ENCODE results near the gene B3GALT5. TPM values are rescaled to one million over a fixed set of nuclear protein-coding genes. Genes with fewer than 3 reads are reported as not detected.
"Not testable (repeated sequence)": the region's sequence is repeated elsewhere in the genome, so short reads cannot be mapped to it uniquely, and the experiment has no call there.

B3GALT5 gene
- total RNA-seq, 1 donor from 2014 or later: under 0.01 TPM

DNA sequence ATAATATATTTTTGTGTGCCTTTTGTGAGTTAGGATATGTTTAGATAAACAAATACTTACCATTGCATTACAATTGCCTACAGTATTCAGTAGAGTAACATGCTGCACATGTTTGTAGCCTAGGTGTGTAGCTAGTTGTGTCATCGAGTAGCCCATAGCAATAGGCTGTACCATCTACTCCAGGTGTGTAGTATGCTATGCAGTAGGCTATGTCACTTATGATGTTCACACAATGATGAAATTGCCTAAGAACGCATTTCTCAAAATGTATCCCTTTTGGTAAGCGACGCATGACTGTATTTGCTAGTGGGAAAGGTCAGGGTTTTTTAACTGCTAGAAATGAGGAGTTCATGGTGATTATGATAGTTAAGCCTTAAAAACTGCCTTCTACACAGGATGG is 30.0 kb upstream of the B3GALT5 start:
- H3K27me3 ChIP-seq (ENCODE audit: control insufficient read depth in 3 of 3, insufficient read depth in 3 of 3, low read length in 3 of 3): no peaks in the 10 kb centered on the region
- no peak overlapping the region for H3K9ac ChIP-seq (ENCODE audit: low read depth in 1 of 3, low read length in 3 of 3)
- H3K9me3 ChIP-seq (ENCODE audit: control insufficient read depth in 3 of 3, low read length in 3 of 3): no peaks in the 10 kb centered on the region
- no peak overlapping the region for H3K27ac ChIP-seq (ENCODE audit: low read depth, low read length)
- no peak overlapping the region for H3K4me3 ChIP-seq (ENCODE audit: low read length in 3 of 3)
- no peaks in the 10 kb centered on the region for H3K36me3 ChIP-seq (ENCODE audit: control insufficient read depth in 3 of 3, insufficient read depth in 3 of 3, low read length in 3 of 3)
- H3K4me1 ChIP-seq (ENCODE audit: control insufficient read depth in 3 of 3, insufficient read depth in 3 of 3, low read length in 3 of 3): no peaks in the 10 kb centered on the region

DNA sequence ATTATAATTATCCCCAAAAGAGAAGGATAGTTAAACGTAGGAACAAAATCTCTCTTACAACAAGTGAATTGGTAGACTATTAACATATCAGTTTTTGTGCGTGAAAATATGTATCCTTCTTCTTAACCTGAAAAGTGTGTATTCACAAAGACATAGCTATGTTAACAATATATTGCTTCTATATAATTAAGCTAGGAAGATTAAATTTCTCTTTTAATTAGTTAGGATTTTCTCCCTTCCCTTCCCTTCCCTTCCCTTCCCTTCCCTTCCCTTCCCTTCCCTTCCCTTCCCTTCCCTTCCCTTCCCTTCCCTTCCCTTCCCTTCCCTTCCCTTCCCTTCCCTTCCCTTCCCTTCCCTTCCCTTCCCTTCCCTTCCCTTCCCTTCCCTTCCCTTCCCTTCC is 29.2 kb upstream of the B3GALT5 start:
- H3K4me3 ChIP-seq (ENCODE audit: low read length in 3 of 3); H3K27ac ChIP-seq (ENCODE audit: low read depth, low read length); H3K9ac ChIP-seq (ENCODE audit: low read depth in 1 of 3, low read length in 3 of 3); H3K36me3 ChIP-seq (ENCODE audit: control insufficient read depth in 3 of 3, insufficient read depth in 3 of 3, low read length in 3 of 3); H3K9me3 ChIP-seq (ENCODE audit: control insufficient read depth in 3 of 3, low read length in 3 of 3); H3K4me1 ChIP-seq (ENCODE audit: control insufficient read depth in 3 of 3, insufficient read depth in 3 of 3, low read length in 3 of 3); H3K27me3 ChIP-seq (ENCODE audit: control insufficient read depth in 3 of 3, insufficient read depth in 3 of 3, low read length in 3 of 3): not testable (repeated sequence)

DNA sequence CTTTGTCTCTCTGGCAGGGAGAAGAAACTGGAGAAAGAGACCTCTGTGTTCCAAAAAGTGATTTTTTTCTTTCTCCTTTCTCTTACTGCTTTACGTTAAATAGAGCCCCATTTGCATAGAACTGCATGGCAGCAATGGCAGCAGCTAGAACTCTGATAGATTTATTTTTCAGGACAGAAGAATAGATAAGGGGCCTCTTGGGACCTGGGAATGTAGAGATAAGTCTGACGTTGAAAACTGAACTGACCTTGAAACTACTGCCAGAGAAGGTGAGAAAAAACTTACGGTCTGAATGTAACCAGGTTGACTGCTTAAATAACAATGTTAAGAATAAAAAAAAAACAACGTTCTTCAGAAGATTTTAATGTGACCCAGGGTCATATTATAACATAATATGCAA is 25.4 kb upstream of the B3GALT5 start:
- Histone ChIP-seq H3K36me3 (ENCODE audit: control insufficient read depth in 3 of 3, insufficient read depth in 3 of 3, low read length in 3 of 3) (no peaks in the 10 kb centered on the region), H3K27ac (ENCODE audit: low read depth, low read length) (no peak overlapping the region), H3K4me1 (ENCODE audit: control insufficient read depth in 3 of 3, insufficient read depth in 3 of 3, low read length in 3 of 3) (no peaks in the 10 kb centered on the region), H3K9ac (ENCODE audit: low read depth in 1 of 3, low read length in 3 of 3) (no peak overlapping the region), H3K4me3 (ENCODE audit: low read length in 3 of 3) (no peak overlapping the region), H3K27me3 (ENCODE audit: control insufficient read depth in 3 of 3, insufficient read depth in 3 of 3, low read length in 3 of 3) (no peaks in the 10 kb centered on the region), H3K9me3 (ENCODE audit: control insufficient read depth in 3 of 3, low read length in 3 of 3) (no peaks in the 10 kb centered on the region)

DNA sequence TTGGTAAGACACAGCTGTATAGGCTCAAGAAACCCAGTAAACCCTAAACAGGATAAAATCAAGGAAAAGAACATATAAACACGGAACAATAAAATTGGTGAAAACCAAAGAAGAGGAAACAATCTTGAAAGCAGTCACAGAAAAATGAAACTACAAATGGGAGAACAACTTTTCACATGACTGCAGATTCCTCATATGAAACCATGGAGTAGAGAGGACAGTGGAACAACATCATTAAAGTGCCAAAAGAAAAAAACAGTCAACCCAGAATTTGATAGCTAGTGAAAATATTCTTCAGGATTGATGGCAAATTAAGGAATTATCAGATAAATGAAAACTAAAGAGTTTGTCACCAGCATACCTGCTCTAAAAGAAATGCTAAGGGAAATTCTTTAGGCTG is 23.9 kb upstream of the B3GALT5 start:
- Histone ChIP-seq H3K9ac (ENCODE audit: low read depth in 1 of 3, low read length in 3 of 3) (no peak overlapping the region), H3K27me3 (ENCODE audit: control insufficient read depth in 3 of 3, insufficient read depth in 3 of 3, low read length in 3 of 3) (no peaks in the 10 kb centered on the region), H3K4me3 (ENCODE audit: low read length in 3 of 3) (no peak overlapping the region), H3K9me3 (ENCODE audit: control insufficient read depth in 3 of 3, low read length in 3 of 3) (no peaks in the 10 kb centered on the region), H3K4me1 (ENCODE audit: control insufficient read depth in 3 of 3, insufficient read depth in 3 of 3, low read length in 3 of 3) (no peaks in the 10 kb centered on the region), H3K36me3 (ENCODE audit: control insufficient read depth in 3 of 3, insufficient read depth in 3 of 3, low read length in 3 of 3) (no peaks in the 10 kb centered on the region), H3K27ac (ENCODE audit: low read depth, low read length) (no peak overlapping the region)

DNA sequence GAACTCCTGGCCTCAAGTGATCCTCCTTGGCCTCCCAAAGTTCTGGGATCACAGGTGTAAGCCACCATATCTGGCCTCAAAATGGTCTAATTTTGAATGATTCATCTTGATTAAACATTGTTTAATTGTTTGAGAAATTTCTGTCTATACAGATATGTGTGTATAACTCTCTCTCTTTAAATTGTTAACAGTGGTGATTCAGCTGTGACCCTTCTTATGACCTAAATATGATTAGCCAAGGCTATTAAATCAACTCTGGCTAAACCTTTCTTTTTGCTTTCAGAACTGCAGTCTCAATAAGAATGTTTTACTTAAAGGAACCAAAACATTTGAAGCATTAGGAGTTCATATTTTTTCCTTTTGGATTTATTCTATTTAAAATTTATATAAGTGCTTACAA is 19.2 kb upstream of the B3GALT5 start:
- no peak overlapping the region for H3K9ac ChIP-seq (ENCODE audit: low read depth in 1 of 3, low read length in 3 of 3)
- H3K27ac ChIP-seq (ENCODE audit: low read depth, low read length): no peak overlapping the region
- H3K4me1 ChIP-seq (ENCODE audit: control insufficient read depth in 3 of 3, insufficient read depth in 3 of 3, low read length in 3 of 3): no peaks in the 10 kb centered on the region
- H3K9me3 ChIP-seq (ENCODE audit: control insufficient read depth in 3 of 3, low read length in 3 of 3): no peaks in the 10 kb centered on the region
- H3K27me3 ChIP-seq (ENCODE audit: control insufficient read depth in 3 of 3, insufficient read depth in 3 of 3, low read length in 3 of 3): peaks cover 0 to 5% (median 0%) of the 10 kb centered on the region in 3 donors
- H3K36me3 ChIP-seq (ENCODE audit: control insufficient read depth in 3 of 3, insufficient read depth in 3 of 3, low read length in 3 of 3): no peaks in the 10 kb centered on the region
- H3K4me3 ChIP-seq (ENCODE audit: low read length in 3 of 3): no peak overlapping the region

DNA sequence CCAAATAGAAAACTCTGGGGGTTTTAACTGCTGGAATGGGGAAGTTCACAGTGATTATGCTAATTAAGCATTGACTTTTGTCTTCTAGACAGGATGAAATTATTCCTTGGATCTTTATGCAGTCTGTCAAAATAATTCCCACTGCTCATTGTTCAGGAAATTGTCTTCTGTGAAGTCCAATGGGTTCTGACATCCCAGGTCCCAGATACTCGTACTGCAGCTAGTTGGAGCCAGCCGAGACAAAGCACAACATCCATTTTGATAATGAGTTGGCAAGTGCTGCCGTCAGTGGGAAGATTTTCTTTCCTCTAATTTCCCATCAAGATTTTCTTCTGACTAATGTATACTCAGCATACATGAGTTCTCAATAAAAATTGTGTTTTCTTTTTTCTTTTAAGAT is 17.3 kb upstream of the B3GALT5 start:
- Histone ChIP-seq H3K4me1 (ENCODE audit: control insufficient read depth in 3 of 3, insufficient read depth in 3 of 3, low read length in 3 of 3) (no peaks in the 10 kb centered on the region), H3K9ac (ENCODE audit: low read depth in 1 of 3, low read length in 3 of 3) (no peak overlapping the region), H3K9me3 (ENCODE audit: control insufficient read depth in 3 of 3, low read length in 3 of 3) (no peaks in the 10 kb centered on the region), H3K4me3 (ENCODE audit: low read length in 3 of 3) (no peak overlapping the region), H3K27me3 (ENCODE audit: control insufficient read depth in 3 of 3, insufficient read depth in 3 of 3, low read length in 3 of 3) (peaks cover 0 to 12% (median 0%) of the 10 kb centered on the region in 3 donors), H3K36me3 (ENCODE audit: control insufficient read depth in 3 of 3, insufficient read depth in 3 of 3, low read length in 3 of 3) (no peaks in the 10 kb centered on the region), H3K27ac (ENCODE audit: low read depth, low read length) (no peak overlapping the region)

DNA sequence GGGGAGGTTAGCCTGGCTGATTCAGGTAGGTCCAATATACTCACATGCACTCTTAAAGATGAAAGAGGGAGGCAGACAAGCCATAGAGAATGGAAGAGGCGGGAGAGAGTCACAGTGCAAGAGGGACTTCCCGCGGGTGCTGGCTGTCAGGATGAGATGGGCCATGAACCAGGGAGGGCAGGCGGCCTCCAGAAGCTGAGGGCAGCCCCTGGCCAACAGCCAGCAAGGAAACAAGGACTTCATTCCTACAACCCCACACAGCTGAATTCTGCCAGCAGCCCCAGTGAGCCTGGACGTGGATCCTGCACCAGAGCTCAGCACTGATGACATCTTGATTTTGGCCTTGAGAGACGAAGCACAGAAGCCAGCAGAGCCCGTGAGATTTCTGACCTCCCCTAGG is 15.1 kb upstream of the B3GALT5 start:
- Histone ChIP-seq H3K4me3 (ENCODE audit: low read length in 3 of 3) (no peak overlapping the region), H3K27ac (ENCODE audit: low read depth, low read length) (no peak overlapping the region)

DNA sequence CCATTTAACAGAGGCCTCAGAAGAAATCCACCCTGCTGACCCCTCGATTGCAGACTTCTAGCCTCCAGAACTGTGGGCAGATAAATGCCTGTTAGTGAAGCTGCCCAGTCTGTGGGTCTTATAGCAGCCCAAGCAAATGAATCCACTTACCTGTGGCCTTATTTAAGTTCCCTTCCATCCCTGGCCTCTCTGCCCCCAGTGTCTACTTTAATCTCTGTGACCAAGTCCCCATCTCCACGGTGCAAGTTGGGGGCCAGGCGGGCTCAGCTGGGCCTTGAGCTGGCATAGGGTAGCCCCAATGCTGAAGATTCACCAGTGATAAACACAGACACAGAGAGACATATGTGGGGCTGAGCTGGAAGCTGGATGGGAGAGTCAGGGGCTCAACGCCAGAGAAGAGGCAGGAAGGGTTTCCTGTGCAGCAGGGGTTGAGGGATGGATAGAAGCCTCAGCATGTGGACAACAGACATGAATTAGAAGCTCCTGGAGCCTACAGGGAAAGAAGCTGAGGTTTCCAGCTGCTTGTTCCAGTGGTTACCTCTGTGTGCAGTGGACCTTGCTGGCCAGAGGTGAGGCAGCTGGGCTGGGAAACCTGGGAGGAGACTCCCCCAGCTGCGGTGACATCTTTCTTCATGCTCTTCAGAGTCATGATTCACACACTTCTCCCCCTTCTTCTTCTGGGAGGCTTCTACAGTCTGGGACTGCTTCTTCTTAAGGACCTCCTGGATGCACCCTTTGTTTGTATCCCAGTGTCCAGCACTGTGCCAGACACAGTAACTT is 13.4 kb upstream of the B3GALT5 start:
- H3K36me3 ChIP-seq (ENCODE audit: control insufficient read depth in 3 of 3, insufficient read depth in 3 of 3, low read length in 3 of 3): no peaks in the 10 kb centered on the region

More for the DNA sequence above, 15.1 kb upstream of the B3GALT5 start:
- Histone ChIP-seq H3K36me3 (ENCODE audit: control insufficient read depth in 3 of 3, insufficient read depth in 3 of 3, low read length in 3 of 3) (no peaks in the 10 kb centered on the region), H3K27me3 (ENCODE audit: control insufficient read depth in 3 of 3, insufficient read depth in 3 of 3, low read length in 3 of 3) (peaks cover 0 to 12% (median 0%) of the 10 kb centered on the region in 3 donors), H3K9ac (ENCODE audit: low read depth in 1 of 3, low read length in 3 of 3) (no peak overlapping the region), H3K4me1 (ENCODE audit: control insufficient read depth in 3 of 3, insufficient read depth in 3 of 3, low read length in 3 of 3) (no peaks in the 10 kb centered on the region), H3K9me3 (ENCODE audit: control insufficient read depth in 3 of 3, low read length in 3 of 3) (no peaks in the 10 kb centered on the region)

DNA sequence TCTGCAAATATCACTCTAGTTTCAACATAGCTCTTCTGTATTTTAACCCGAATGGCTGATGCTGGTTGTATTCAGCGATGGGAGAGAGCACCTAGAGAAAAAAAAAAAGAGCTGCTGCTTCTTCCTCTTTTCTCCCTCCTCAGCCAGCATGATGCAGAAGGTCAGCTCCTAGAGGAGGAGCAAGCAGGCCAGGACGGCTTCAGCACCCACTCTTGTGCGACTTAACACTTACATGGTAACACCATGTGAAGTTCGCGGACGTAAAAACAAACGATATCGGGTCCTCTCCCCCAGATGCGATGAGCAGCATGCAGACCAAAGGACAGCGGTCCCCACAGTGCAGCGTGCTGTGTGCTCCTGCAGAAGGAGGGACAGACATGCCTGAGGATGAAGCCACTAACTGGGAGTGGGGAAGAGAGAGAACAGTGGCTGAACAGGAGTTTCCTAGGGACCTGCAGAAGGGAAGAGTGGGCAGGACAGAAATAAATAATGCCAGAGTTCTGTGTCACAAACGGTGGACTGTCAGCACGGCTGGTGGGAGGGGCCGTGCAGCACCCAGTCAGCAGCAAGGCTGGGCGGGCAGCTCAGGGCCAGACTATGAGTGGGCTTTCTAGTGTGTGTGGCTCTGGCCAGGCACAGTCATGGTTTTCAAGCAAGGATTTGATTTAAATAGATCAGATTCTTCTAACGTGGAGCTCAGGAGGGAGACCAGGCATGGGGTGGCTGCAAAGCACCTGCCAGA is 11.4 kb upstream of the B3GALT5 start:
- Histone ChIP-seq H3K9me3 (ENCODE audit: control insufficient read depth in 3 of 3, low read length in 3 of 3) (no peaks in the 10 kb centered on the region), H3K27ac (ENCODE audit: low read depth, low read length) (no peak overlapping the region), H3K4me1 (ENCODE audit: control insufficient read depth in 3 of 3, insufficient read depth in 3 of 3, low read length in 3 of 3) (no peaks in the 10 kb centered on the region), H3K27me3 (ENCODE audit: control insufficient read depth in 3 of 3, insufficient read depth in 3 of 3, low read length in 3 of 3) (peaks cover 0 to 12% (median 0%) of the 10 kb centered on the region in 3 donors), H3K9ac (ENCODE audit: low read depth in 1 of 3, low read length in 3 of 3) (no peak overlapping the region), H3K4me3 (ENCODE audit: low read length in 3 of 3) (no peak overlapping the region), H3K36me3 (ENCODE audit: control insufficient read depth in 3 of 3, insufficient read depth in 3 of 3, low read length in 3 of 3) (no peaks in the 10 kb centered on the region)

More for the DNA sequence above, 13.4 kb upstream of the B3GALT5 start:
- H3K27ac ChIP-seq (ENCODE audit: low read depth, low read length): no peak overlapping the region
- H3K4me3 ChIP-seq (ENCODE audit: low read length in 3 of 3): no peak overlapping the region
- no peaks in the 10 kb centered on the region for H3K4me1 ChIP-seq (ENCODE audit: control insufficient read depth in 3 of 3, insufficient read depth in 3 of 3, low read length in 3 of 3)
- H3K27me3 ChIP-seq (ENCODE audit: control insufficient read depth in 3 of 3, insufficient read depth in 3 of 3, low read length in 3 of 3): peaks cover 0 to 12% (median 0%) of the 10 kb centered on the region in 3 donors
- H3K9me3 ChIP-seq (ENCODE audit: control insufficient read depth in 3 of 3, low read length in 3 of 3): no peaks in the 10 kb centered on the region
- no peak overlapping the region for H3K9ac ChIP-seq (ENCODE audit: low read depth in 1 of 3, low read length in 3 of 3)

DNA sequence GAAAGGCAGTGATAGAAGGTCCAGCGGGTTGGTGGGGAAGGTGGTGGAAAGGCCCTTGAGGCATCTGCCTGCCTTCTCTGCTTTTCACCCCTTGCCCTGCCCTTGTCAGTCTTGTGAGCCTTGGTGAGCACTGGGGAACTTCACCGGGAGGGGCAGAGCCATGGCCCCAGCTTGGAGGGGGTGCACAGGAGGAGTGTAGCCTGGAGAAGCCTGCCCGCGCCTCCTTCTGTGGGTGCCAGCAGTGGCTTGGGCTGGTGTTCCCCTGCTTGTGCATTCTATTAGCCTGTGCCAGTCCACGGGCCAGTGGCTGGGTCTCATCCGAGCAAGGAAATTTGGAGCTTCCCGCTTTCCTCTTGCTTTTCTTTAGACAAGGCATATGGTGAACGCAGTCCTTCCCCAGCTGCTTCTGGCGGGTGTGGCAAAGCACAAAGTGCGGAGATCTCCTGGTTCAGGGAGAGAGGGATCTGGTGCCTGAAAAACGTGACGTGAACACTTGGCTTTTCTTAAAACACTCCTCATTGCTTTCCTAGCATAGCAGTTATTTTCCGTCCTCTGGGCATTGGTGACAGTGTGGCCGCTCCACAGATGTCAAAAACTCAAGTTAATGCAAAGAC is 10.6 kb upstream of the B3GALT5 start:
- Histone ChIP-seq H3K27me3 (ENCODE audit: control insufficient read depth in 3 of 3, insufficient read depth in 3 of 3, low read length in 3 of 3) (peaks cover 0 to 12% (median 0%) of the 10 kb centered on the region in 3 donors), H3K4me1 (ENCODE audit: control insufficient read depth in 3 of 3, insufficient read depth in 3 of 3, low read length in 3 of 3) (no peaks in the 10 kb centered on the region), H3K36me3 (ENCODE audit: control insufficient read depth in 3 of 3, insufficient read depth in 3 of 3, low read length in 3 of 3) (no peaks in the 10 kb centered on the region), H3K27ac (ENCODE audit: low read depth, low read length) (no peak overlapping the region), H3K9me3 (ENCODE audit: control insufficient read depth in 3 of 3, low read length in 3 of 3) (no peaks in the 10 kb centered on the region), H3K4me3 (ENCODE audit: low read length in 3 of 3) (no peak overlapping the region), H3K9ac (ENCODE audit: low read depth in 1 of 3, low read length in 3 of 3) (no peak overlapping the region)

All from skeletal muscle tissue (tissue), 4 donors.